H1 (cell line): ENCODE data around the gene PPP1R10. TPM values are rescaled to one million over a fixed set of nuclear protein-coding genes. Genes with fewer than 3 reads are reported as not detected.
"Not testable (repeated sequence)": the region's sequence is repeated elsewhere in the genome, so short reads cannot be mapped to it uniquely, and the experiment has no call there.

Experiments
- CTCF ChIA-PET: fragments of 300-600 bp; sonication (Branson Sonifier 250); formaldehyde crosslinking; loops from one replicate; lab custom pipeline; 2021; ENCODE audit not compliant: partially characterized antibody; lab: Charles Lee
- POLR2A ChIA-PET: fragments of 300-600 bp; sonication (Branson Sonifier 250); formaldehyde crosslinking; loops from one replicate; lab custom pipeline; 2021; ENCODE audit warnings: inconsistent platforms; ENCODE audit not compliant: partially characterized antibody; lab: Charles Lee
- DNase-seq, 2 experiments: peaks; one replicate each; pipeline versions ENCODE4 v3.0.0 to v3.0.0-alpha.2; 2010 to 2022; ENCODE audit warnings: low spot score in 2 of 2, low read depth in 1 of 2, mixed read lengths in 1 of 2
- FAIRE-seq: peaks from 2 replicates; lab custom pipeline; 2011; peaks lifted over from hg19 to GRCh38; lab: Jason Lieb, UNC
- H2AFZ ChIP-seq: 2 replicates; pipeline ENCODE4 v1.8.1; 2012; ENCODE audit warnings: low read length, inconsistent platforms
- H2AK5ac ChIP-seq: 2 replicates; pipeline ENCODE4 v1.6.1; 2013; ENCODE audit warnings: low read depth, low read length
- H2BK120ac ChIP-seq: replicated peaks from 2 replicates; pipeline ENCODE3; 2013; ENCODE audit warnings: low read depth, low read length, inconsistent platforms
- H2BK12ac ChIP-seq: 2 replicates; pipeline ENCODE4 v1.6.1; 2013; ENCODE audit warnings: low read depth, low read length
- H2BK15ac ChIP-seq: 2 replicates; pipeline ENCODE4 v1.6.1; 2013; ENCODE audit warnings: low read length
- H2BK20ac ChIP-seq: 2 replicates; pipeline ENCODE4 v1.6.1; 2013; ENCODE audit warnings: low read length
- H2BK5ac ChIP-seq: 2 replicates; pipeline ENCODE4 v1.6.1; 2013; ENCODE audit warnings: low read depth, low read length
- H3K14ac ChIP-seq: 2 replicates; pipeline ENCODE4 v1.6.1; 2013; ENCODE audit warnings: inconsistent platforms; ENCODE audit not compliant: insufficient read length
- H3K18ac ChIP-seq: 2 replicates; pipeline ENCODE4 v1.6.1; 2013; ENCODE audit warnings: low read length; ENCODE audit errors: extremely low read depth
- H3K23ac ChIP-seq: 2 replicates; pipeline ENCODE4 v1.6.1; 2013; ENCODE audit warnings: inconsistent platforms; ENCODE audit not compliant: insufficient read length
- H3K23me2 ChIP-seq: 2 replicates; pipeline ENCODE4 v1.6.1; 2013; ENCODE audit warnings: low read depth, low read length
- H3K27ac ChIP-seq: 2 replicates; pipeline ENCODE4 v1.6.1; 2011; ENCODE audit warnings: low read depth, low read length, inconsistent platforms
- H3K27me3 ChIP-seq, 4 experiments: replicated peaks in 1 of 4; 1 replicate in 1 of 4; 2 replicates in 3 of 4; pipeline versions ENCODE4 v1.6.1 to v1.8.1; 2011 to 2013; ENCODE audit warnings: low read length in 3 of 4, mild to moderate bottlenecking in 3 of 4, inconsistent platforms in 2 of 4, mixed read lengths in 2 of 4, moderate library complexity in 1 of 4; ENCODE audit not compliant: control insufficient read depth in 3 of 4, insufficient read depth in 3 of 4; ENCODE audit errors: extremely low read depth in 1 of 4
- H3K36me3 ChIP-seq, 4 experiments: 2 replicates each; pipeline versions ENCODE4 v1.6.1 to v1.8.1; 2011 to 2013; ENCODE audit warnings: mild to moderate bottlenecking in 4 of 4, low read length in 3 of 4, moderate library complexity in 2 of 4, control low read depth in 1 of 4, inconsistent platforms in 1 of 4; ENCODE audit not compliant: insufficient read depth in 4 of 4, control insufficient read depth in 2 of 4
- H3K4ac ChIP-seq: replicated peaks from 2 replicates; pipeline ENCODE3; 2013; ENCODE audit warnings: low read length, low read depth, mixed read lengths, inconsistent platforms; ENCODE audit not compliant: insufficient read length
- H3K4me1 ChIP-seq, 4 experiments: replicated peaks in 1 of 4; 1 replicate in 1 of 4; 2 replicates in 3 of 4; pipeline versions ENCODE4 v1.6.1 to v1.8.1; 2011 to 2013; ENCODE audit warnings: low read length in 3 of 4, inconsistent platforms in 2 of 4, mixed read lengths in 1 of 4; ENCODE audit not compliant: insufficient read depth in 4 of 4, control insufficient read depth in 3 of 4
- H3K4me2 ChIP-seq, 2 experiments: 2 replicates each; pipeline versions ENCODE4 v1.6.1 to v1.8.1; 2011 to 2013; ENCODE audit warnings: low read depth in 2 of 2, low read length in 2 of 2, control low read depth in 1 of 2, inconsistent platforms in 1 of 2, mild to moderate bottlenecking in 1 of 2; ENCODE audit not compliant: insufficient read depth in 1 of 2
- H3K4me3 ChIP-seq, 4 experiments: fragments of 200-600, 300-600 bp in 1 of 4; sonication (generic), shearing (Covaris generic), sonication (Bioruptor Twin) in 1 of 4; 2 replicates each; pipeline versions ENCODE4 v1.5.1 to v1.8.1; 2011 to 2016; ENCODE audit warnings: low read length in 4 of 4, low read depth in 3 of 4, control low read depth in 2 of 4, inconsistent platforms in 2 of 4, mild to moderate bottlenecking in 2 of 4, mixed read lengths in 1 of 4, moderate library complexity in 1 of 4; ENCODE audit not compliant: insufficient read depth in 2 of 4; ENCODE audit errors: extremely low read depth in 1 of 4
- H3K56ac ChIP-seq: replicated peaks from 2 replicates; pipeline ENCODE3; 2013; ENCODE audit warnings: low read depth, mild to moderate bottlenecking, mixed read lengths, low read length, inconsistent platforms; ENCODE audit not compliant: insufficient read length
- H3K79me1 ChIP-seq: 2 replicates; pipeline ENCODE4 v1.6.1; 2013; ENCODE audit warnings: low read depth, low read length, control low read depth
- H3K79me2 ChIP-seq, 2 experiments: 2 replicates each; pipeline versions ENCODE4 v1.6.1 to v1.8.1; 2012 to 2013; ENCODE audit warnings: low read length in 2 of 2, mild to moderate bottlenecking in 2 of 2, inconsistent platforms in 1 of 2; ENCODE audit not compliant: insufficient read depth in 2 of 2, control insufficient read depth in 1 of 2
- H3K9ac ChIP-seq, 4 experiments: replicated peaks in 1 of 4; 1 replicate in 1 of 4; 2 replicates in 3 of 4; pipeline versions ENCODE4 v1.6.1 to v1.8.1; 2011 to 2013; ENCODE audit warnings: low read depth in 3 of 4, low read length in 3 of 4, control low read depth in 2 of 4, mild to moderate bottlenecking in 2 of 4, moderate library complexity in 2 of 4, inconsistent platforms in 1 of 4; ENCODE audit errors: extremely low read depth in 1 of 4
- H3K9me3 ChIP-seq, 2 experiments: 2 replicates each; pipeline versions ENCODE4 v1.6.1 to v1.8.1; 2012 to 2013; ENCODE audit warnings: mild to moderate bottlenecking in 2 of 2, moderate library complexity in 2 of 2, control low read depth in 1 of 2, inconsistent platforms in 1 of 2, low read depth in 1 of 2, low read length in 1 of 2, mixed read lengths in 1 of 2; ENCODE audit not compliant: insufficient read depth in 2 of 2
- H4K20me1 ChIP-seq, 2 experiments: replicated peaks in 1 of 2; 2 replicates each; pipeline versions ENCODE3 to v1.8.1; 2011 to 2013; ENCODE audit warnings: inconsistent platforms in 2 of 2, low read length in 2 of 2, mild to moderate bottlenecking in 1 of 2; ENCODE audit not compliant: insufficient read depth in 2 of 2, control insufficient read depth in 1 of 2
- H4K5ac ChIP-seq: 2 replicates; pipeline ENCODE4 v1.6.1; 2013; ENCODE audit warnings: low read length, low read depth, mixed read lengths, inconsistent platforms; ENCODE audit not compliant: insufficient read length
- H4K8ac ChIP-seq: 2 replicates; pipeline ENCODE4 v1.8.0; 2013; ENCODE audit warnings: mild to moderate bottlenecking, moderate library complexity, low read length, inconsistent platforms; ENCODE audit not compliant: insufficient read depth; ENCODE audit errors: extremely low read depth
- H4K91ac ChIP-seq: replicated peaks from 2 replicates; pipeline ENCODE3; 2013; ENCODE audit warnings: low read length, mixed read lengths, inconsistent platforms; ENCODE audit not compliant: insufficient read length
- CREB1 ChIP-seq: IDR thresholded peaks from 2 replicates; pipeline ENCODE4 v1.6.1; 2012; ENCODE audit warnings: inconsistent platforms
- CTCF ChIP-seq, 3 experiments: IDR thresholded peaks; 1 replicate in 2 of 3; 2 replicates in 1 of 3; pipeline versions ENCODE4 v1.5.1 to v1.6.1; 2011; ENCODE audit warnings: low read length in 3 of 3, mild to moderate bottlenecking in 3 of 3, inconsistent platforms in 2 of 3, low read depth in 1 of 3, moderate library complexity in 1 of 3; ENCODE audit not compliant: insufficient read depth in 1 of 3; ENCODE audit errors: control extremely low read depth in 1 of 3
- EGR1 ChIP-seq: IDR thresholded peaks from 2 replicates; pipeline ENCODE4 v1.6.1; 2011; ENCODE audit warnings: low read depth, low read length, borderline replicate concordance
- POLR2A ChIP-seq, 2 experiments: IDR thresholded peaks; 1 replicate in 1 of 2; 2 replicates in 1 of 2; pipeline ENCODE4 v1.6.1; 2011; ENCODE audit warnings: low read depth in 2 of 2, low read length in 2 of 2, mild to moderate bottlenecking in 2 of 2; ENCODE audit errors: control extremely low read depth in 1 of 2
- POLR2AphosphoS5 ChIP-seq: IDR thresholded peaks from 2 replicates; pipeline ENCODE4 v1.6.1; 2011; ENCODE audit warnings: low read depth, low read length
- RAD21 ChIP-seq, 2 experiments: IDR thresholded peaks in 1 of 2; conservative IDR thresholded peaks in 1 of 2; 2 replicates each; pipeline ENCODE4 v1.6.1; 2011; ENCODE audit warnings: low read depth in 2 of 2, low read length in 2 of 2, improper control_type of control experiment in 1 of 2, inconsistent platforms in 1 of 2, mild to moderate bottlenecking in 1 of 2, moderate library complexity in 1 of 2
- WGBS, 2 experiments: shearing (Covaris generic) in 1 of 2; methylation state at CpG; one replicate each; pipeline versions ENCODE4 v1.1.6 to v1.1.7; 2013 to 2015; ENCODE audit warnings: low lambda C conversion rate in 2 of 2, mixed read lengths in 2 of 2, inconsistent platforms in 1 of 2, low coverage in 1 of 2, missing lambda C conversion rate in 1 of 2; ENCODE audit not compliant: insufficient replicate concordance in 2 of 2, insufficient coverage in 1 of 2, insufficient read length in 1 of 2; ENCODE audit errors: extremely low coverage in 1 of 2, missing lambda C conversion rate in 1 of 2; 5-methylcytosine and 5-hydroxymethylcytosine counted together
- polyA plus RNA-seq, 7 experiments: library from polyadenylated mRNA; depleted of rRNA in 3 of 7; stranded (reverse) in 5 of 7; unstranded in 2 of 7; fragments of >200 nt in 5 of 7; fragments of 200-250 nt in 2 of 7; gene quantifications; 1 replicate in 5 of 7; 2 replicates in 1 of 7; 4 replicates in 1 of 7; pipeline versions ENCODE4 v1.2.1 to v1.2.3, GENCODE V29; 2011 to 2013; ENCODE audit warnings: missing spikeins in 2 of 7, mixed read lengths in 2 of 7
- total RNA-seq: library from RNA; stranded (reverse); fragmentation: NEBNext Ultra II Directional; extraction: Animal tissue kit (Norgen Biotek cat#: 25700); gene quantifications from 2 replicates; pipeline ENCODE4 v1.2.1, GENCODE V29; 2021

The PPP1R10 gene
- total and polyA plus RNA-seq, 2 of the 8 experiments (the other 6 are each of a cell fraction or from before 2014, with no cell fraction given), result 23.9 to 89.1 TPM

- not testable (repeated sequence) for H3K4me2 ChIP-seq, H4K91ac ChIP-seq, H2BK12ac ChIP-seq, H2BK20ac ChIP-seq, H4K5ac ChIP-seq, H3K4ac ChIP-seq, H3K4me1 ChIP-seq, H3K27me3 ChIP-seq, H4K8ac ChIP-seq, H2AFZ ChIP-seq, H3K79me2 ChIP-seq, H3K18ac ChIP-seq, H2BK120ac ChIP-seq, H3K27ac ChIP-seq, H3K14ac ChIP-seq, H3K23me2 ChIP-seq, H3K23ac ChIP-seq, H2BK15ac ChIP-seq, H2BK5ac ChIP-seq, H3K9me3 ChIP-seq, H3K9ac ChIP-seq, H3K56ac ChIP-seq, H3K79me1 ChIP-seq, H3K4me3 ChIP-seq, H2AK5ac ChIP-seq
- ChIA-PET CTCF (interaction anchor here (0.9 to 5.7 kb wide), 30 partner anchors 9 to 147 kb away, joined by 3 to 40 read pairs (median 4); partner anchors contain the start of gene ABCF1), POLR2A (interaction anchor here (0.8 to 27.0 kb wide), 32 partner anchors 1 to 482 kb away, joined by 3 to 712 read pairs (median 5); partner anchors contain the start of genes ABCF1, ATAT1, C6orf136 and DHX16)
- WGBS, 2 experiments, result 83% methylated on average over 11 of the region's 15 CpGs; no CpG with 5 or more reads in 1 of the 2 experiments
- FAIRE-seq, result peak; percentile 87
- TF ChIP-seq CTCF (IDR thresholded peaks at IDR 0.05; ENCODE audit: control extremely low read depth in 1 of 3, insufficient read depth in 1 of 3, low read depth in 1 of 3, low read length in 3 of 3) (peak; percentile 57 to 90 (median 67)), CREB1 (peak; percentile 60), POLR2A (IDR thresholded peaks at IDR 0.05; ENCODE audit: control extremely low read depth in 1 of 2, low read depth in 2 of 2, low read length in 2 of 2) (peak; percentile 56 to 79), POLR2AphosphoS5 (peak; percentile 82), EGR1 (peak; percentile 69; the same call in 1 of the 2 replicates), RAD21 (IDR thresholded peaks at IDR 0.05 in 1 of 2, conservative IDR thresholded peaks at IDR 0.05 in 1 of 2; ENCODE audit: low read depth in 2 of 2, low read length in 2 of 2) (peak; percentile 39 to 57; a peak in 3 of 4 replicates)
- Histone ChIP-seq H4K20me1 (peaks cover 3 to 23% of the 10 kb centered on the region in 2 experiments), H3K36me3 (peaks cover 16 to 45% (median 30%) of the 10 kb centered on the region in 4 experiments)
- DNase-seq, result peak; percentile 39 to 95
Observed at GRCh38 chr6:30597315-30598144, 19.5 kb downstream of the PPP1R10 start.
